LNCAP (cell line): Measurements from ENCODE around the gene HOXA4.

Source experiments
- TF ChIP-seq, protein P1 (sequence below): fragments of 450-650 bp; IDR thresholded peaks from 2 replicates; pipeline ENCODE4 v1.5.1; 2017; ENCODE audit warnings: mild to moderate bottlenecking

Gene HOXA4

DNA sequence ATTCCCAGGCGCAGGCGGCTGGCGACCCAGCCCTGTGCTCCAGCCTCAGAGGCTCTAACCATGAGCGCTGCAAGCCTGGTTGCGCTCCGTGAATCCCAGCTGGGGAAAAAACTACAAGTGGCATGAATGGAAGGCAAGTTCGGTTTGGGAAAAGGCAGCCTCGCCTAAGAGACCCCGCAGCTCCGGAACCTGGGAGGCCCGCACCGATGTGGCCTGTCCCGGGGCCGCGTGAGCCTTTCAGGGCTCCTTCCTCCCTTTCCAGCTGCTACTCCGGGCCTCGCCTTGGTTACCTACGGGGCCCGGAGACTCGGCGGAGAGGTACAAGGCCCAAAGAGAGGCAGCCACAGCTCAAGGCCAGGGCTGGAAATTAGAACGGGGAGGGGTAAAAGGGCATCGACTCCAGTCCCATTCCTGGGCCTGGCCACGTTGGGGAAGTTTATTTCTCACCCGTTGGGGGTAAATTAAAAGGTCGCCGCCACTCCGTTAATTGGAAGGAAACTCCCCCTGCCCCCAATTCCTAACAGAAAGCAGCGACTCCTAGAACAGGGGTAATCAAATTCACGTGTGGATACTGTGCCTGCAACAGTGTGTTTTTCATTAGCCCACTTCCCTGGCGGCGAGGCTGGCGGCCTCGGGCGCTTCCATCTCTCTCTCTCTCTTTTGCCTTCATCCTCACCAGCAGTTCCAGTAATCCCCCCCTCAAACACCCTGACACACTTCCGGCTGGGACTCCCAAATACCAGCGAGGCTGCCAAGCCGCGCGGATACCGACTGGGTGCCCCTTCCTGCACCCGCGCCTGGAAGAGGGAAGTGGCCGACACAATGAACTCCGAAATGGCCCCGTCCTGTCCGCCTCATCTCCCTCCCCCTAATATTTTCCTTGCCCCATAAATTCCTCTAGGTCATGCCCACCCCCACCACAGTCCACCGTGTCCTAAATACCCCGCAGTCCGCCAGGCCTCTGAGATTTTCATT lies 36.3 kb upstream of the HOXA4 start:
- TF ChIP-seq, protein P1, sequence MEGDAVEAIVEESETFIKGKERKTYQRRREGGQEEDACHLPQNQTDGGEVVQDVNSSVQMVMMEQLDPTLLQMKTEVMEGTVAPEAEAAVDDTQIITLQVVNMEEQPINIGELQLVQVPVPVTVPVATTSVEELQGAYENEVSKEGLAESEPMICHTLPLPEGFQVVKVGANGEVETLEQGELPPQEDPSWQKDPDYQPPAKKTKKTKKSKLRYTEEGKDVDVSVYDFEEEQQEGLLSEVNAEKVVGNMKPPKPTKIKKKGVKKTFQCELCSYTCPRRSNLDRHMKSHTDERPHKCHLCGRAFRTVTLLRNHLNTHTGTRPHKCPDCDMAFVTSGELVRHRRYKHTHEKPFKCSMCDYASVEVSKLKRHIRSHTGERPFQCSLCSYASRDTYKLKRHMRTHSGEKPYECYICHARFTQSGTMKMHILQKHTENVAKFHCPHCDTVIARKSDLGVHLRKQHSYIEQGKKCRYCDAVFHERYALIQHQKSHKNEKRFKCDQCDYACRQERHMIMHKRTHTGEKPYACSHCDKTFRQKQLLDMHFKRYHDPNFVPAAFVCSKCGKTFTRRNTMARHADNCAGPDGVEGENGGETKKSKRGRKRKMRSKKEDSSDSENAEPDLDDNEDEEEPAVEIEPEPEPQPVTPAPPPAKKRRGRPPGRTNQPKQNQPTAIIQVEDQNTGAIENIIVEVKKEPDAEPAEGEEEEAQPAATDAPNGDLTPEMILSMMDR, result no peak

DNA sequence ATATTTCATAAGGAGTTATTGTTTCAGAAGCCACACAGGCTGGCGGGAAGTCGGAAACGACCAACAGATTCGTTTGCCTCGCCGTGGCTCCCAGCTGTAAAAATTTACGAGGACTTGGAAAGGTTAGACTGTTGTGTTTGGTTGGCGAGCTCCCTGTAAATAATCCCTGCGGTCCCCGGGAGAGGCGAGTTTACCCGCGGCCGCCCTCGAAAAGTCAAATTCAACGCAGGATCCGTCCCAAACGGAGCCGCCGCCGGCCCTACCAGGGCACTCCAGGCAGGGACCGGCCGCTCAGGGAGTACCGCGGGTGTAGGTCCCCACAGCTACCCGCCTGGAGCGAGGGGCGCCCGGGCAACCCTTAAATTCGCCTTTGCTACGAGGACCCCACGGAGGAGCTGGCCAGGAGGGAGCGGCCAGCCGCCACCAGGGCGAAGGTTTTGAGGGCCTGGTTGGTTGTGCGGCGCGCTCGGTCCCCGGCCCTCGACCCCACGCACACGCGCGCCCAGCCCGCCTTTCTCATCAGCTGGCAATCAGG lies 35.5 kb upstream of the HOXA4 start:
- TF ChIP-seq, protein P1, result no peak

DNA sequence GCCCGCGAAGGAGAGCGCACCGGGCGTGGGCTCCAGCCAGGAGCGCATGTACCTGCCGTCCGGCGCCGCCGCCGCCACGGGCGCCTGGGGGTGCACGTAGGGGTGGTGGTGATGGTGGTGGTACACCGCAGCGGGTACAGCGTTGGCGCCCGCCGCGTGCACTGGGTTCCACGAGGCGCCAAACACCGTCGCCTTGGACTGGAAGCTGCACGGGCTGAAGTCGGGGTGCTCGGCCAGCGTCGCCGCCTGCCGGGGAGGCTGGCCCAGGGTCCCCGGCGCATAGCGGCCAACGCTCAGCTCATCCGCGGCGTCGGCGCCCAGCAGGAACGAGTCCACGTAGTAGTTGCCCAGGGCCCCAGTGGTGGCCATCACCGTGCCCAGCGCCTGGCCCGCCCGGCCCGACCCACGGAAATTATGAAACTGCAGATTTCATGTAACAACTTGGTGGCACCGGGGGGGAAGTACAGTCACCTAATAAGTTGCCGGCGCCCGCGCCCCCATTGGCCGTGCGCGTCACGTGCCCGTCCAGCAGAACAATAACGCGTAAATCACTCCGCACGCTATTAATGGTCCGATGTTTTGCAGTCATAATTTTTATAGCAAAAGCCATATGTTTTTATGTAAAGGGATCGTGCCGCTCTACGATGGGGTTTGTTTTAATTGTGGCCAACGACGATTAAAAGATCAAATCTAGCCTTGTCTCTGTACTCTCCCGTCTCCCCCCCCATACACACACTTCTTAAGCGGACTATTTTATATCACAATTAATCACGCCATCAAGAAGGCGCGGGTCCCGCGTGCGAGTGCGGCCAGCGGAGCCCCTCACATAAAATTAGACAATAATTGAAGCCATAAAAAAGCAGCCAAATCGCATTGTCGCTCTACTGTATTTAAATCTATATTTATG lies 34.8 kb upstream of the HOXA4 start, which contains the start of gene HOXA9:
TSS of gene HOXA9 (minus strand) at position 449 of the 907 bp plus-strand sequence. CDS start at position 369, 80 bp downstream.
- TF ChIP-seq, protein P1, result no peak

DNA sequence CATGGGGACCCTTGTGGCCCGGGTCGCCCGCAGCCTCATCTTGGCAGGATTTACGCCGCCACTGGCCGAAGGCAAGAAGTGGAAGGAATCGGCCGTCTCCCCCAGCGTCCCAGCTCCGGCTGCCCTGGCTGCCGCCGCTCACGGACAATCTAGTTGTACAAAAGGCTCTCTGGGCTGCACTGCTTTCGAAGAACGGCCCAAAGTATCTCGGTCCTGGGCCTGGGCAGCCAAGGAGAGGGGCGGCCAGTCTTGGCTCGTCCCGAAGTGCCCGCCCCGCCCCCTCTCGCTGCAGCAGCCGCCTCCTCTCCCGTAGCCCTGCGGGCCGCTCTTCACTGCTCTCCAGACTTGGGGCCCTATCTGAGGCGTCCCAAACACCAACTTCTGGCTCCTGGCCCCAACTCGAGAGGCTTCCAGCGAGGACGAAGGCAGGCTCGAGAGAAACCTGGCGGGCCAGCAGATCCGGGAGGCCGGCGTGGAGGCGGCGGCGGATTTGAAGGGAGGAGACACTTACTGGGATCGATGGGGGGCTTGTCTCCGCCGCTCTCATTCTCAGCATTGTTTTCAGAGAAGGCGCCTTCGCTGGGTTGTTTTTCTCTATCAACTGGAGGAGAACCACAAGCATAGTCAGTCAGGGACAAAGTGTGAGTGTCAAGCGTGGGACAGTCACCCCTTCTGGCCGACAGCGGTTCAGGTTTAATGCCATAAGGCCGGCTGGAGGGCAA lies 34.0 kb upstream of the HOXA4 start:
- TF ChIP-seq, protein P1, result no peak

DNA sequence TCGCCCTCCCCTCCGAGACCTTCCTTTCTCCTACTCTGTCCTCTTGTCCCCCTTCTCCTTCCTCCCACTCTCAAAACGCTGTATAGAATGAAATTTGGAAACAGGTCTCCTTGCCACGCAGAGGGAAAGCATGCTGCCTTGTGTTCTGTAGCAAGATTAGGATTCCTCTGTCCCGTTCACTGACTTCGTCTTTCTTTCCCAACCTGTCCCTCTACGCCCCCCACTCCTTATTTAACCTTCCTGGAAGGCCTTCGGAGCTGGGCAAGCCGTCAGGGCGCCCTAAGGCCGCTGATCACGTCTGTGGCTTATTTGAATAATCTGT lies 33.4 kb upstream of the HOXA4 start:
- TF ChIP-seq, protein P1, result no peak

DNA sequence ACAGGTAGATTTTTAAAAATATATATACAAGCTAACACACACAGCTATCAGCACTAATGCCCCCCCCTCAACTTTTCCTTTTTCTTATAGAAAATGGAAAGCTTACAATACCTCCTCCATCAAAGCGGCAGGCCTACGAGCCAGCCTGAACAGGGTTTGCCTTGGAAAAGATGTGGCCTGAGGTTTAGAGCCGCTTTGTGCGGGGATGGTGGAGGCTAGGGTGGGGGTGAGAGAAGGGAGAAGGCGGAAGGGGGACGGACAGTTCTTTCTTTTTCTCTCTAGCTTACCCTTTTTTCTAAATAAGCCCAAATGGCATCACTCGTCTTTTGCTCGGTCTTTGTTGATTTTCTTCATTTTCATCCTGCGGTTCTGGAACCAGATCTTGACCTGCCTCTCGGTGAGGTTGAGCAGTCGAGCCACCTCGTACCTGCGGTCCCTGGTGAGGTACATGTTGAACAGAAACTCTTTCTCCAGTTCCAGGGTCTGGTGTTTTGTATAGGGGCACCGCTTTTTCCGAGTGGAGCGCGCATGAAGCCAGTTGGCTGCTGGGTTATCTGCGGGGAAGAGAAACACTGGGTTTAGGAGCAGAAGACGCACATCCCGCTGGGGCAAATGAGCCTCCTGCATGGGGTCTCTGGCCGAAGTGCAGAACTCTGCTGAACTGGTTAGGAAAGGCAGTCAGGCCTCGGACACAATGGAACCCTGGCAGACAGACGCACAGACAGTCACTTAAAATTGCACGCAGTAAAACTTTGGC lies 32.9 kb upstream of the HOXA4 start:
- TF ChIP-seq, protein P1, result no peak
